Adipocyte (in vitro differentiated cells): ENCODE measurements around the gene MCM3.

Experiments
- DNase-seq: peaks from one replicate; pipeline ENCODE4 v3.0.0-alpha.2; 2015; ENCODE audit warnings: low read depth
- H3K27me3 ChIP-seq: replicated peaks from 2 replicates; pipeline ENCODE4 v1.7.0; 2013; ENCODE audit warnings: mild to moderate bottlenecking, low read length, moderate library complexity; ENCODE audit not compliant: control insufficient read depth, insufficient read depth
- H3K36me3 ChIP-seq: 2 replicates; pipeline ENCODE4 v1.7.0; 2013; ENCODE audit warnings: low read length, mild to moderate bottlenecking, moderate library complexity; ENCODE audit not compliant: control insufficient read depth, insufficient read depth, severe bottlenecking
- H3K4me1 ChIP-seq: 2 replicates; pipeline ENCODE4 v1.7.0; 2013; ENCODE audit warnings: mild to moderate bottlenecking, low read length, moderate library complexity; ENCODE audit not compliant: control insufficient read depth, insufficient read depth
- H3K4me3 ChIP-seq: 2 replicates; pipeline ENCODE4 v1.7.0; 2013; ENCODE audit warnings: mild to moderate bottlenecking, low read length, moderate library complexity
- H3K9ac ChIP-seq: 2 replicates; pipeline ENCODE4 v1.7.0; 2013; ENCODE audit warnings: mild to moderate bottlenecking, low read length, moderate library complexity
- H3K9me3 ChIP-seq: 2 replicates; pipeline ENCODE4 v1.7.0; 2013; ENCODE audit warnings: mild to moderate bottlenecking, low read length, moderate library complexity; ENCODE audit not compliant: control insufficient read depth

Gene MCM3

DNA sequence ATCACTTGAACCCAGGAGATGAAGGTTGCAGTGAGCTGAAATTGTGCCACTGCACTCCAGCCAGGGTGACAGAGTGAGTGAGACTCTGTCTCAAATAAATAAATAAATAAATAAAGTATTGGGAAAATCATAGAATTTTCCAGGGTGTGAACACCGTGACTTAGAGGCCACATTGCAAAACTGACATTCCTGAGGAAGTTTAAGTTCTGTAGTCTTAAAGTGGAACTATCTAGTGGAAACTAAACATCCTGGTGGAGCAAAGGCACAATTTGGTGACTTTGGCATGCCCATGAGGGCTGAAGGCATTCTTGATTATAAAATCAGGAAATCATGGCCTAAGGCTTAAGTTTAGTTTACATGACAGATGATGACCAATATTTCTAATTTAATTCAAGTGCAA is 32.7 kb upstream of the MCM3 start:
- Histone ChIP-seq H3K4me1 (peaks cover 21% of the 10 kb centered on the region), H3K9me3 (no peaks in the 10 kb centered on the region), H3K36me3 (no peaks in the 10 kb centered on the region), H3K9ac (no peak overlapping the region), H3K27me3 (no peaks in the 10 kb centered on the region), H3K4me3 (no peak overlapping the region)
- peak; percentile 20 for DNase-seq

DNA sequence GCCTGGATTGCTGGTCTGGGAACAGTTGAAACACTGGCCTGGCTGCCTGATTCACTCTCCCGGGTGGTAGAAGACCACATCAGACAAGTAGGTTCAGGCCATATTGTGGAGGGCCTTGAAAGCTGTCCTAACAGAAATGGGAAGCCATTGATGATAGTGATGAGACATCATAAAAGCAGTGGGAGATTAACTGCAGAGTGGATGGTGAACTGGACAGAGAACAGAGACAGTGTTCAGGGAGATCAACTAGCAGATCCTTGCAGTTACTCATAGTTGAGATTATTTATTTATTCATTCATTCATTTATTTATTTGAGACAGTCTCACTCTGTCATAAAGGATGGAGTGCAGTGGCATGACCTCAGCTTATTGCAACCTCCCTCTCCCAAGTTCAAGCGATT is 30.2 kb upstream of the MCM3 start:
- H3K27me3 ChIP-seq: no peaks in the 10 kb centered on the region
- H3K4me1 ChIP-seq: peaks cover 21% of the 10 kb centered on the region
- no peak for DNase-seq
- no peak overlapping the region for H3K4me3 ChIP-seq
- no peak overlapping the region for H3K9ac ChIP-seq
- no peaks in the 10 kb centered on the region for H3K9me3 ChIP-seq
- H3K36me3 ChIP-seq: no peaks in the 10 kb centered on the region

DNA sequence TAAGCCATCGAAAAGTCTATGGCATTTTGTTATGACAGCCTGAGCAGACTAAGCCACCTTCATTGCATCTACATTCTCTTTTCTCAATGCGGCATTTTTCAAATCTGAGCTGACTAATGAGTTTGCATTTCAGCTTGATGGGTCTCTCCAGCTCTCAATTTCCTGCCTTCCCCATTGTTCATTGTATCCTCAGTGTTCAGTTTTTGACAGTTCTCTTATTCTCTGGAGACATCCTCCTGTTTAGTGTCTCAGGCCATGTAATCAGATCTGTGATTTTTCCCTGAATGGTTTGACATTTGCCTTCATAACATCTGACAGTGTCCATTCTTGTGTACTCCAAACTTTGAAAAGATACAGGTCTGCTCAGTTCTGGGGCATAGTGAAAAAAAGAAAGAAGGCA is 27.9 kb upstream of the MCM3 start:
- Histone ChIP-seq H3K4me3 (no peak overlapping the region), H3K4me1 (peaks cover 3% of the 10 kb centered on the region), H3K36me3 (no peaks in the 10 kb centered on the region), H3K9me3 (no peaks in the 10 kb centered on the region), H3K27me3 (no peaks in the 10 kb centered on the region), H3K9ac (no peak overlapping the region)
- DNase-seq: no peak

DNA sequence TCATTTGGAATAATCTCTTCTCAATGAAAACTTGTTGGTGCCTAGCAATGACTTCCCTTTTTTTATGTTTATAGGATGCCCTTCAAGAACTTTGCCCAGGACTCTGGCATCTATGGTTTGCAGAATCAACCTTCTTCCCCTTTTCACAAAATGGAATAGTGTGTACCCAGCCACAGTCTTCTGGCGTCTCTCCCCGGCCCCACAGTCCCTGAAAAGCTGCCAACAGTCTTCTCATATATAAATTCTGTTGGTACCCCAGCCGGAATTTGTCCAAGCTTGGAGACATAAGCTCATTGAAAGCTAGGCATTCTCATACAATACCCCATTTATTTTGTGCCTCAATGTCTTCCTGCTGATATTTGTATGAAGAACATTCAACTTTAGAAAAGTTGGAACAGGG is 26.4 kb upstream of the MCM3 start:
- Histone ChIP-seq H3K9me3 (no peaks in the 10 kb centered on the region), H3K4me3 (no peak overlapping the region), H3K27me3 (no peaks in the 10 kb centered on the region), H3K9ac (no peak overlapping the region), H3K4me1 (no peaks in the 10 kb centered on the region), H3K36me3 (no peaks in the 10 kb centered on the region)
- DNase-seq: no peak

DNA sequence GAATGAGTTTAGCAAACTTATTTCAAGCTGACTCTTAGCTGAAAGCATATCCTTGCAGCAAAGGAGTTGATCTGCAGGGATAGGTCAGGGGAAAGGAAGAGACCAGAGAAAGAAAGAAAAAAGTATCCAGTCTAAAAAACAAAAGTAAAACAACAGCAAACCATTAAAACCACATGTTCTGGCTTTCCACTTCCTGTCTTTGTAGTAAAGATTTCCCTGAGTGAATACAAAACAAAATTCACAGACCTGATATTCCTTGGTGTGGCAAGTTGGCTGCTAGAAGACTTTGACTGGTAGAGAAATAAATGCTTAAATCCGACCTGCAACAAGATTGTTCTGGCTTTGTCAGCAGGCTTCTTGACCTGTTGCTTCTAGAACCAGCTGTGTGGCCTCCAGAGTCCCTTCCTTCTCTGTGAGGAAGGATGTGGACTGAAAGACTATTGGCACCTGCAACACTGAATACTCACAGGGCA is 23.4 kb upstream of the MCM3 start:
- H3K27me3 ChIP-seq: no peaks in the 10 kb centered on the region
- H3K4me3 ChIP-seq: no peak overlapping the region
- H3K4me1 ChIP-seq: no peaks in the 10 kb centered on the region
- no peaks in the 10 kb centered on the region for H3K36me3 ChIP-seq
- no peak for DNase-seq
- H3K9me3 ChIP-seq: no peaks in the 10 kb centered on the region
- no peak overlapping the region for H3K9ac ChIP-seq

DNA sequence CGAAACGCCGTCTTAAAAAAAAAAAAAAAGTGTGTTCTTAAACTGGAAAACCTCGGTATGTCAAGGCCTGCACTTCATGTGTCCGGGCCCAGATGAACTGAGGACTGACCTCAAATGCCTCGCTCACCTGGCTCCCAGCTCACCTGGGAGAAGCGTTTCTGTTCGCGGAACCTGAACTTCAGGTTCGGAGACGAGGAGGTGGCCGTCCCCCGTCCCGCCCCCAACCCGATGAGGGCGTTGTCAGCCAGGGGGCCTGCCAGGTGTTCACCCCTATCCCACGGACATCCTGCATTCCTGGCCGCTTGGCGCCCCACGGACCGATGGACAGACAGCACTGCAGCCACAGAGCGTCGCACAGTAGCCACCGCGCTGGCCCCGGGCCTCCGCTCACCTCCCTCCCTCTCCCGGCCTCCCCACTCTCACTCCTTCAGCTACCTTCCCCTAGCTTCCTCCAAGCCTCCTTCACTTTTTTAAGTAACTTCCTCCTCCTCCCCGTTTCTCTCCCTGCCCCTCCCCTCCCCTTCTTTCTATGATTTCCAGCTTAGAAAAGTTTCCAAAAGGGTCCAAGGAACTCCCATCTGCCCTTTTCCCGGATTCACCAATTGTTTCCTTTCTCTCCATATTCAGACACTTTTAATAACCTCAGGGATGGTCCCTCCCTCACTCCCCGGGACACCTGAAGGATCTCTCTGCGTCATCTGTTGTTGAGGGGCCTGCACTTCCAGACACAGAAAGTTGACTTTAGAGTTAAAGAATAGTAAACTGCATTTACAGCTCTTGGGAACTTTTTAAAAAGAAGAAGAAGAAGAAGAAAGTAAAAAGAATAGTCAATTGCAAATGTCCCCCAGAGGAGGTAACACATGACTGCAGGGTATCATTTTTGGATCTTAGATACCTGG is 22.7 kb upstream of the MCM3 start:
- H3K36me3 ChIP-seq: no peaks in the 10 kb centered on the region
- no peaks in the 10 kb centered on the region for H3K9me3 ChIP-seq
- H3K9ac ChIP-seq: no peak overlapping the region
- no peaks in the 10 kb centered on the region for H3K4me1 ChIP-seq
- H3K4me3 ChIP-seq: no peak overlapping the region
- DNase-seq: no peak
- H3K27me3 ChIP-seq: no peaks in the 10 kb centered on the region

DNA sequence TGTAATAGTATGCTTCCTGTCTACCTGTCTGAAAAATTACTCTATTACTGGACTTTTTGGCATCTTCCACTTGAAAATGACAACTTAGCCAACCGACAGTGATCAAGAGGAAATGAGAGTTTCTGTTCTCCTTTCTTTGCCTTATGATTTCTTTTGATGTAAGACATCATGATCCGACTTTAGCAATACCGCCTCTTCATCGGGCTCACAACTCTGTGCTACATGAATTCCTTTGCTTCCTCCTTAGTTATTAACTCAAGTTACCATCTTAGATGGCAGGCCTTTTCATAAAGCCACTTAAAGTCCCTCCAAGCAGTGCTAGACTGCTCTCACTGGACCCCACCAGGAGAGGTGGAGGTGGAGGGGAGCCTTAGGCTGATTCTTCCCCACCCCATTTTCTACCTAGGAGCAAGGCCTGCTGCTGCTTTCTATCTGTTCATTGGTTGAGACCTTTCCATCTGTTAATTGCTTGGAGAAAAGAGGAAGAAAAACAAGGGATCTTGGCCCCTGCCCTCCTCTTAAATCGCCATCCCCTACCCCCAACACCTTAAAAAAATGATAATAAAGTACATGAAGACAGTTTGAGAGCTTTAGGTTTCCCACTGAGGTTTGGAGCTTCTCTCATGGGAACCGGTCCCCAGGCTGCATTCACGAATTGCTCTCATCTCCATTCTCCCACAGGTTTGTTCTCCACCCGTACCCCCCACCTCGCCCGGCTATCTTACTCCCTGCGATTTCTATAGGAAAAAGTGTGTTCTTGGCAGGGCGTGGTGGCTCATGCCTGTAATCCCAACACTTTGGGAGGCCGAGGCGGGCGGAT is 21.6 kb upstream of the MCM3 start:
- no peaks in the 10 kb centered on the region for H3K36me3 ChIP-seq
- H3K4me3 ChIP-seq: no peak overlapping the region
- no peaks in the 10 kb centered on the region for H3K27me3 ChIP-seq
- no peaks in the 10 kb centered on the region for H3K9me3 ChIP-seq
- H3K4me1 ChIP-seq: no peaks in the 10 kb centered on the region
- DNase-seq: no peak
- no peak overlapping the region for H3K9ac ChIP-seq

DNA sequence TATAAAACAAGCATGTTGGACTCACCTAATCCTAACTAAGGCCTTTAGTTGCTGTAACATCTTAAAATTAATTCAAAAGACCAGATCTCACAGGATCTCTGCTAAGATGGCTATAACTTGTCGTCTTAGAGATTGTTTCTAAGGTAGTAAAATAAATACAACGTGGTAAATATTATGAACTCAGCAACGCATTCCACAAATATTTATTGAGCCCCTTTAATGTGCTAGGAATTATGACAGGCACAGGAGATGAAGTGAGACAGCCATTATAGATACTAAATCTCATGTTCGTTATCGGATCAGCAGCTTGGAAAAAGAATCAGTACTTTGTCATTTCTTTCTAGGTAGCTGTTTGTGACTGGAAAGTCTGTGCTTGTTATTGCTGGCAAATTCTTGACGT is 20.9 kb upstream of the MCM3 start:
- no peaks in the 10 kb centered on the region for H3K27me3 ChIP-seq
- DNase-seq: no peak
- H3K9ac ChIP-seq: no peak overlapping the region
- H3K4me1 ChIP-seq: no peaks in the 10 kb centered on the region
- H3K36me3 ChIP-seq: no peaks in the 10 kb centered on the region
- no peaks in the 10 kb centered on the region for H3K9me3 ChIP-seq
- peak overlapping the region; percentile 61 for H3K4me3 ChIP-seq

DNA sequence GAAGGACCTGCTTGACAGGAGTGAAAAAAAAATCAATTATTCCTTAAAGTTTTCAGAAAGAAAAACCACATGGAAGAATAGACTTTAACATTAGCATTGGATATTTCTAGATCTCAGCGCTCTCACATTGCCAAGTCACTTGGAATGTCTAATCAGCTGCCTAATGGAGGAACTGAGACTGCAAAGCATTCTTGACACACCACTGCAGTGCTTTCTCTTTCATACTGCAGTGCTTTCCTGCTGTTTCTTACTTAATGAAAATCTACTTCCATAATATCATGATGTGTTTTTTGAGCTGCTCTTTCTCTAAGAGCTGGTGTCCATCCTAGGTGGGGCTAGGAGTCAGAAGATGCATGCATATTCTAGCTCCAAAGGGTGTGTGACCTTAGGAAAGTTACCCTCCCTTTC is 20.4 kb upstream of the MCM3 start:
- Histone ChIP-seq H3K27me3 (no peaks in the 10 kb centered on the region), H3K9ac (peak overlapping the region; percentile 21), H3K4me1 (no peaks in the 10 kb centered on the region), H3K36me3 (no peaks in the 10 kb centered on the region), H3K4me3 (peak overlapping the region; percentile 61), H3K9me3 (no peaks in the 10 kb centered on the region)
- no peak for DNase-seq

DNA sequence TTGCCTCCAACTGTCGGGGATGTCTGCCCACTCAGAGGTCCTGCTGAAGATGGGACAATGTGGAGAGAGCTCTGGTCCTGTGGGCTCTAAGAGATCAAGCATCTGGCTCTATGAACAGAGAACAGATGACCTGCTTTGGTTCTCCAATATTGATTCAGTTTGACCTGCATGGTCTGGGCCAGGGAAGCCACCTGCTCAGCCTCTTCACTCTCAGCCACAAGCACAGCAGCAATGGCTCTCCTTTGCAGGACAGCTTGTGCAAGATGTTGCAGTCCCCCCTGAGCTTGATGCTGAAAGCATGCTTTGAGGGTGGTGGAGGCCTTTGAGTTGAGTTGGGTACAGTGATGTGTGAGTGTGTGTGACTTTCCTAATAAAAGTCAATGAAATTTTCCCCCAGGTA is 18.6 kb upstream of the MCM3 start:
- Histone ChIP-seq H3K4me3 (no peak overlapping the region), H3K9ac (no peak overlapping the region), H3K9me3 (no peaks in the 10 kb centered on the region), H3K27me3 (no peaks in the 10 kb centered on the region), H3K4me1 (no peaks in the 10 kb centered on the region), H3K36me3 (no peaks in the 10 kb centered on the region)
- no peak for DNase-seq

DNA sequence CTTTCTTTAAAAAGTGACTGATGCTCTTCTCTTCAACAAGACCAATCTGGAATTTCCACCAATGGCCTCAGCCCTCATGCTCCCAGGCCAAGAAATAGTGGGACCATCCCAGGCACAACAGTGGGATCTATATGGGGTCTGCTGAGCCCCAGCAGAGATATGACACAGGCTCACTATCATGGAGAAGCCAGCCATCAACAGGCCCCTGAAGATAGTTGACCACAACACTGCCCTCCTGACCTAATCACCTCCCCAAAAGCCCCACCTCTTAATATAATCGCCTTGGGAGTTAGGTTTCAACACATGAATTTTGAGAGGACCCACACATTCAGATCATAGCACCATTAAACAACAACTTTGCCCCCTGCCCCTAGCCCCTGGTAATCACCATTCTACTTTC is 16.8 kb upstream of the MCM3 start:
- no peak overlapping the region for H3K4me3 ChIP-seq
- H3K9me3 ChIP-seq: no peaks in the 10 kb centered on the region
- no peak overlapping the region for H3K9ac ChIP-seq
- DNase-seq: no peak
- H3K36me3 ChIP-seq: no peaks in the 10 kb centered on the region
- no peaks in the 10 kb centered on the region for H3K27me3 ChIP-seq
- no peaks in the 10 kb centered on the region for H3K4me1 ChIP-seq
